K562 (cell line): ENCODE results near the gene MOCS3. TPM values are rescaled to one million over a fixed set of nuclear protein-coding genes. Genes with fewer than 3 reads are reported as not detected.

Source experiments
- ARNT ChIP-seq, 2 experiments: fragments of 450-650 bp; IDR thresholded peaks; 2 replicates each; pipeline ENCODE4 v1.6.1; 2016; ENCODE audit warnings: mild to moderate bottlenecking in 1 of 2
- FOXJ3 ChIP-seq: sonication (generic); formaldehyde crosslinking; IDR thresholded peaks from 2 replicates; pipeline ENCODE4 v1.4.0; 2020; ENCODE audit warnings: mild to moderate bottlenecking, missing genetic modification reagents
- HBP1 ChIP-seq: fragments of 450-650 bp; formaldehyde crosslinking; IDR thresholded peaks from 2 replicates; pipeline ENCODE4 v1.4.0; 2022; ENCODE audit warnings: missing genetic modification characterization
- KAT2B ChIP-seq: IDR thresholded peaks from one replicate; pipeline ENCODE4 v1.6.1; 2012; ENCODE audit warnings: low read depth, mild to moderate bottlenecking, control low read depth, inconsistent platforms, low read length, moderate library complexity
- KAT8 ChIP-seq: fragments of 450-650 bp; IDR thresholded peaks from 2 replicates; pipeline ENCODE4 v1.6.1; 2016; ENCODE audit warnings: low read depth, mild to moderate bottlenecking
- L3MBTL2 ChIP-seq: fragments of 450-650 bp; IDR thresholded peaks from 2 replicates; pipeline ENCODE4 v1.6.1; 2016; ENCODE audit warnings: mild to moderate bottlenecking, moderate library complexity
- MEF2A ChIP-seq: IDR thresholded peaks from 2 replicates; pipeline ENCODE4 v1.6.1; 2011; ENCODE audit warnings: low read depth, mild to moderate bottlenecking, low read length, moderate library complexity; ENCODE audit not compliant: control insufficient read depth
- NELFE ChIP-seq: IDR thresholded peaks from 2 replicates; pipeline ENCODE4 v1.6.1; 2011; ENCODE audit warnings: mild to moderate bottlenecking; ENCODE audit not compliant: insufficient read depth, insufficient read length
- RCOR1 ChIP-seq, 2 experiments: IDR thresholded peaks; 2 replicates each; pipeline ENCODE4 v1.6.1; 2012; ENCODE audit warnings: low read depth in 2 of 2, low read length in 2 of 2, borderline replicate concordance in 1 of 2, improper control_type of control experiment in 1 of 2
- SMAD3 ChIP-seq: fragments of 450-650 bp; formaldehyde crosslinking; conservative IDR thresholded peaks from 2 replicates; pipeline ENCODE4 v1.4.0; 2020; ENCODE audit warnings: mild to moderate bottlenecking
- SNIP1 ChIP-seq: fragments of 450-650 bp; IDR thresholded peaks from 2 replicates; pipeline ENCODE4 v1.7.1; 2017; ENCODE audit warnings: low read depth, mild to moderate bottlenecking
- TCFL5 ChIP-seq: fragments of 250-450 bp; sonication (Bioruptor Pico); conservative IDR thresholded peaks from 2 replicates; pipeline ENCODE4 v1.6.1; 2021; ENCODE audit warnings: mild to moderate bottlenecking, moderate library complexity, matching md5 sums
- ZNF12 ChIP-seq: sonication (generic); formaldehyde crosslinking; IDR thresholded peaks from 2 replicates; pipeline ENCODE4 v1.4.0; 2020; ENCODE audit warnings: mild to moderate bottlenecking, missing genetic modification reagents
- ZNF384 ChIP-seq: IDR thresholded peaks from 2 replicates; pipeline ENCODE4 v1.6.1; 2012; ENCODE audit warnings: low read depth, low read length, improper control_type of control experiment
- ZNF561 ChIP-seq: fragments of 450-650 bp; formaldehyde crosslinking; conservative IDR thresholded peaks from 2 replicates; pipeline ENCODE4 v1.4.0; 2020; ENCODE audit warnings: mild to moderate bottlenecking, moderate library complexity
- ZNF766 ChIP-seq: fragments of 200-800 bp; sonication (Bioruptor generic); conservative IDR thresholded peaks from 2 replicates; pipeline ENCODE4 v1.6.1; 2016; ENCODE audit warnings: missing genetic modification characterization, missing compliant biosample characterization
- polyA plus RNA-seq, 8 experiments: library from polyadenylated mRNA; depleted of rRNA in 4 of 8; stranded (reverse) in 5 of 8; unstranded in 3 of 8; fragments of >200 nt; fragmentation: Nextera tagmentation in 2 of 8; fragmentation: Illumina TruSeq in 1 of 8; extraction: Ambion mirVana in 2 of 8; extraction: Trizol in 1 of 8; gene quantifications; 2 replicates each; pipeline versions ENCODE4 v1.2.1 to v1.2.3, GENCODE V29; 2011 to 2014; ENCODE audit warnings: inconsistent platforms in 1 of 8, missing spikeins in 1 of 8
- total RNA-seq, 7 experiments: library from RNA; depleted of rRNA in 6 of 7; stranded (reverse); fragments of >200 nt in 6 of 7; fragmentation: Illumina TruSeq in 2 of 7; extraction: Trizol in 2 of 7; gene quantifications; 2 replicates each; pipeline versions ENCODE4 v1.2.1 to v1.2.3, GENCODE V29; 2011 to 2021; ENCODE audit warnings: low replicate concordance in 1 of 7
- TF ChIP-seq, protein P1 (sequence below): fragments of 450-650 bp; IDR thresholded peaks from 2 replicates; pipeline ENCODE4 v1.6.1; 2017; ENCODE audit warnings: antibody characterized with exemption, mild to moderate bottlenecking
- TF ChIP-seq, protein P2 (sequence below): IDR thresholded peaks from 2 replicates; pipeline ENCODE4 v1.6.1; 2012; ENCODE audit warnings: low read depth, low read length, improper control_type of control experiment, borderline replicate concordance
- TF ChIP-seq, protein P3 (sequence below): fragments of 450-650 bp; IDR thresholded peaks from one replicate; pipeline ENCODE4 v1.6.1; 2018; ENCODE audit warnings: mild to moderate bottlenecking, moderate library complexity; ENCODE audit not compliant: partially characterized antibody

MOCS3 gene
- total and polyA plus RNA-seq, 9 of the 15 experiments (the other 6 are each of a cell fraction or from before 2014, with no cell fraction given) = 0.70 to 6.2 (median 2.9) TPM

DNA sequence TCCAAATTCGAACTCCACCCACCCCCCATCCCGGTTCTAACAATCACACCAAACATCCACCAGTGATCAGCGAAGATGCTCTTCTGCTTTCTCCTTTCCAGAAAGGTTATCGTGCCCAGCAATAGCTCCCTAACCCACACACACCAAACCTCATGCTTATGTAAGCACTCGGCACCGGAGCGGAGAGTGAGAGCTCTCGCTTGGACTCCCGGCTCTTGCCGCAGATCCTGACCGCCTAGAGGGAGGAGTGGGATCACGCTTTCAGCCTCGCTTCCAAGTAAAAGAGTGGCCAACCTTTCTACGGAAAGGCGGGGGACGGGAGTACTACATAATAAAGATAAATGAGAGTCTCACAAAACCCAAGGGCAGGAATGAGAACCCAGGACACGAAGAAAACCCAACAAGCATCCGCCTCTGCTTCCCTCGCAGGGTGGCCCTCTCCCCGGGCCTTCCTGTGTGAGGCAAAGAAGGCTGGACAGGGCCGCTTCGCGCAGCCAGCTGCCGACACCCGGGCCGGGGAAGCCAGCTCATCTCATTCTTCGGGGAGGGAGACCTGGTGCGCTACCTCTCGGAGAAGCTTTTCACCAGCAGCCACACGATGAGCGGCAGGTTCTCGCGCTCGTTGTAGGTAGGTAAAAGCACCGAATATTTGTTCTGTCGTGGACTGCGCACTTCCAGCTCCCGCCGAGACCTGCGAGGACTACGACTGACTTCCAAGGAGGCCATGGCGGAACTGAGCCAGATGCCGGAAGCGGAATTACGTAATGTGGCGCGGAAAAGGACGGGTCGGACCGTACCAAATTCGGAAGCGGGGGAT lies 612 bp upstream of the MOCS3 start, which contains the start of gene DPM1 (continued):
- TF ChIP-seq, protein P1, sequence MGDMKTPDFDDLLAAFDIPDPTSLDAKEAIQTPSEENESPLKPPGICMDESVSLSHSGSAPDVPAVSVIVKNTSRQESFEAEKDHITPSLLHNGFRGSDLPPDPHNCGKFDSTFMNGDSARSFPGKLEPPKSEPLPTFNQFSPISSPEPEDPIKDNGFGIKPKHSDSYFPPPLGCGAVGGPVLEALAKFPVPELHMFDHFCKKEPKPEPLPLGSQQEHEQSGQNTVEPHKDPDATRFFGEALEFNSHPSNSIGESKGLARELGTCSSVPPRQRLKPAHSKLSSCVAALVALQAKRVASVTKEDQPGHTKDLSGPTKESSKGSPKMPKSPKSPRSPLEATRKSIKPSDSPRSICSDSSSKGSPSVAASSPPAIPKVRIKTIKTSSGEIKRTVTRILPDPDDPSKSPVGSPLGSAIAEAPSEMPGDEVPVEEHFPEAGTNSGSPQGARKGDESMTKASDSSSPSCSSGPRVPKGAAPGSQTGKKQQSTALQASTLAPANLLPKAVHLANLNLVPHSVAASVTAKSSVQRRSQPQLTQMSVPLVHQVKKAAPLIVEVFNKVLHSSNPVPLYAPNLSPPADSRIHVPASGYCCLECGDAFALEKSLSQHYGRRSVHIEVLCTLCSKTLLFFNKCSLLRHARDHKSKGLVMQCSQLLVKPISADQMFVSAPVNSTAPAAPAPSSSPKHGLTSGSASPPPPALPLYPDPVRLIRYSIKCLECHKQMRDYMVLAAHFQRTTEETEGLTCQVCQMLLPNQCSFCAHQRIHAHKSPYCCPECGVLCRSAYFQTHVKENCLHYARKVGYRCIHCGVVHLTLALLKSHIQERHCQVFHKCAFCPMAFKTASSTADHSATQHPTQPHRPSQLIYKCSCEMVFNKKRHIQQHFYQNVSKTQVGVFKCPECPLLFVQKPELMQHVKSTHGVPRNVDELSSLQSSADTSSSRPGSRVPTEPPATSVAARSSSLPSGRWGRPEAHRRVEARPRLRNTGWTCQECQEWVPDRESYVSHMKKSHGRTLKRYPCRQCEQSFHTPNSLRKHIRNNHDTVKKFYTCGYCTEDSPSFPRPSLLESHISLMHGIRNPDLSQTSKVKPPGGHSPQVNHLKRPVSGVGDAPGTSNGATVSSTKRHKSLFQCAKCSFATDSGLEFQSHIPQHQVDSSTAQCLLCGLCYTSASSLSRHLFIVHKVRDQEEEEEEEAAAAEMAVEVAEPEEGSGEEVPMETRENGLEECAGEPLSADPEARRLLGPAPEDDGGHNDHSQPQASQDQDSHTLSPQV = no peak
- TF ChIP-seq KAT2B = no peak
- TF ChIP-seq FOXJ3 = no peak
- TF ChIP-seq, protein P2, sequence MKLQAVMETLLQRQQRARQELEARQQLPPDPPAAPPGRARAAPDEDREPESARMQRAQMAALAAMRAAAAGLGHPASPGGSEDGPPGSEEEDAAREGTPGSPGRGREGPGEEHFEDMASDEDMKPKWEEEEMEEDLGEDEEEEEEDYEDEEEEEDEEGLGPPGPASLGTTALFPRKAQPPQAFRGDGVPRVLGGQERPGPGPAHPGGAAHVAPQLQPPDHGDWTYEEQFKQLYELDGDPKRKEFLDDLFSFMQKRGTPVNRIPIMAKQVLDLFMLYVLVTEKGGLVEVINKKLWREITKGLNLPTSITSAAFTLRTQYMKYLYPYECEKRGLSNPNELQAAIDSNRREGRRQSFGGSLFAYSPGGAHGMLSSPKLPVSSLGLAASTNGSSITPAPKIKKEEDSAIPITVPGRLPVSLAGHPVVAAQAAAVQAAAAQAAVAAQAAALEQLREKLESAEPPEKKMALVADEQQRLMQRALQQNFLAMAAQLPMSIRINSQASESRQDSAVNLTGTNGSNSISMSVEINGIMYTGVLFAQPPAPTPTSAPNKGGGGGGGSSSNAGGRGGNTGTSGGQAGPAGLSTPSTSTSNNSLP = no peak
- TF ChIP-seq ZNF384 = no peak
- no peak; a peak in 1 of 4 replicates for TF ChIP-seq ARNT (IDR thresholded peaks at IDR 0.05)
- TF ChIP-seq RCOR1 (IDR thresholded peaks at IDR 0.05; ENCODE audit: borderline replicate concordance in 1 of 2, low read depth in 2 of 2, low read length in 2 of 2) = no peak
- TF ChIP-seq L3MBTL2 = no peak; the same call in 1 of the 2 replicates
- no peak for TF ChIP-seq NELFE
- TF ChIP-seq ZNF12 (CRISPR knock-in tag) = no peak
- TF ChIP-seq, protein P3, sequence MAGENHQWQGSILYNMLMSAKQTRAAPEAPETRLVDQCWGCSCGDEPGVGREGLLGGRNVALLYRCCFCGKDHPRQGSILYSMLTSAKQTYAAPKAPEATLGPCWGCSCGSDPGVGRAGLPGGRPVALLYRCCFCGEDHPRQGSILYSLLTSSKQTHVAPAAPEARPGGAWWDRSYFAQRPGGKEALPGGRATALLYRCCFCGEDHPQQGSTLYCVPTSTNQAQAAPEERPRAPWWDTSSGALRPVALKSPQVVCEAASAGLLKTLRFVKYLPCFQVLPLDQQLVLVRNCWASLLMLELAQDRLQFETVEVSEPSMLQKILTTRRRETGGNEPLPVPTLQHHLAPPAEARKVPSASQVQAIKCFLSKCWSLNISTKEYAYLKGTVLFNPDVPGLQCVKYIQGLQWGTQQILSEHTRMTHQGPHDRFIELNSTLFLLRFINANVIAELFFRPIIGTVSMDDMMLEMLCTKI = no peak
- TF ChIP-seq ZNF561 (CRISPR knock-in tag) = no peak
- no peak for TF ChIP-seq TCFL5
- no peak for TF ChIP-seq MEF2A
- no peak for TF ChIP-seq HBP1 (CRISPR knock-in tag)
- TF ChIP-seq SMAD3 = no peak
- TF ChIP-seq ZNF766 (CRISPR knock-in tag) = no peak
- no peak for TF ChIP-seq SNIP1
- TF ChIP-seq KAT8 = no peak
